ENCODE results near the gene ASPHD2.
"Not testable (repeated sequence)": the region's sequence is repeated elsewhere in the genome, so short reads cannot be mapped to it uniquely, and the experiment has no call there.

Gene ASPHD2

GRCh38 chr22:26435327-26436093 is 6.5 kb downstream of the ASPHD2 start:
- Histone ChIP-seq H3K4me3 (ENCODE audit: low read depth, low read length, poor library complexity, severe bottlenecking) (no peak overlapping the region), H3K79me2 (ENCODE audit: insufficient read depth, low read length) (no peaks in the 10 kb centered on the region), H3K36me3 (ENCODE audit: insufficient read depth, low read length) (peaks cover 14% of the 10 kb centered on the region), H4K20me1 (ENCODE audit: insufficient read depth, low read length) (no peaks in the 10 kb centered on the region), H3K27ac (ENCODE audit: low read depth, low read length, poor library complexity, severe bottlenecking) (no peak overlapping the region), H3K9ac (ENCODE audit: low read length) (no peak overlapping the region), H3K4me1 (ENCODE audit: insufficient read depth, low read length, severe bottlenecking) (peaks cover 26% of the 10 kb centered on the region), H3K9me2 (ENCODE audit: low read depth, low read length) (no peaks in the 10 kb centered on the region), H3K9me3 (ENCODE audit: low read length) (no peaks in the 10 kb centered on the region), H3K27me3 (ENCODE audit: insufficient read depth, low read length) (no peaks in the 10 kb centered on the region), H3K4me2 (ENCODE audit: low read length) (no peak overlapping the region), H3F3A (ENCODE audit: insufficient read depth, low read length) (no peaks in the 10 kb centered on the region; the same call in 1 of the 2 replicates), H2AFZ (ENCODE audit: low read length) (no peak overlapping the region)
- TF ChIP-seq EZH2 (IDR thresholded peaks at IDR 0.05; ENCODE audit: borderline replicate concordance, low read length) = no peak

DNA sequence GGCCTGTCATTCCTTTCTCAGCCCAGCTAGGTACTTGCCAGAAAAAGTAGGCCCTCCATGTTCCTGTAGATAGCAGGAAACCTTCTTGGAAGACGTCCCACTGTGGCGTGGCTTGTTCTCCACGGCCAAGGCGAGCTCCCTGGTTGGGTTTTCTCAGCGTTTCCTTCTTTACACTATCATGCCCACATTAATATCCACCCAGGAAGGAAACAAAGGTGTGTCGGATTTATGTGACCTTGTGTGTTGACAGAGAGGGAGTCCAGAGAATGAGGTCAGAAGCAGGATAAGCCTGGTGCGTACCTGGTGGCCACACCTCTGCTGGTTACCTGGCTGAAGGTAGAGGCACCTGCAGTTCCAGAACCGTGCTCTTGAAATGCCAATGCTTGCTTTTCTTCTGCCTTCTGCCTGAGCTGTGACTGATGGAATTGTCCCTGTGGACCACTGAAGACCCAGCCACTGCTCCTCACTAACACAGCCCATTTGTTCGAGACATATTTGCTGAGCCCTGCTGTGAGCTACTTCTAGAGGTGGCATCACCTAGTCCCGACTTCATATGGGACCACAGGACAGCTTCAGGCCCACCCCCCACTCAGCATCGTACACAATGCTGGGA is 7.9 kb downstream of the ASPHD2 start:
- H2AFZ ChIP-seq (ENCODE audit: low read length) = no peak overlapping the region
- H3K9ac ChIP-seq (ENCODE audit: low read length) = no peak overlapping the region
- H3K27ac ChIP-seq (ENCODE audit: low read depth, low read length, poor library complexity, severe bottlenecking) = no peak overlapping the region
- no peaks in the 10 kb centered on the region for H3K79me2 ChIP-seq (ENCODE audit: insufficient read depth, low read length)
- no peaks in the 10 kb centered on the region for H3F3A ChIP-seq (ENCODE audit: insufficient read depth, low read length)
- no peak for TF ChIP-seq CTCF (IDR thresholded peaks at IDR 0.05; ENCODE audit: low read length)
- no peak for TF ChIP-seq EZH2 (IDR thresholded peaks at IDR 0.05; ENCODE audit: borderline replicate concordance, low read length)
- H3K36me3 ChIP-seq (ENCODE audit: insufficient read depth, low read length) = peaks cover 14% of the 10 kb centered on the region
- no peak overlapping the region for H3K4me2 ChIP-seq (ENCODE audit: low read length)
- no peaks in the 10 kb centered on the region for H3K9me2 ChIP-seq (ENCODE audit: low read depth, low read length)
- no peak overlapping the region for H3K4me3 ChIP-seq (ENCODE audit: low read depth, low read length, poor library complexity, severe bottlenecking)
- H3K4me1 ChIP-seq (ENCODE audit: insufficient read depth, low read length, severe bottlenecking) = peaks cover 11% of the 10 kb centered on the region
- no peaks in the 10 kb centered on the region for H3K9me3 ChIP-seq (ENCODE audit: low read length)
- H3K27me3 ChIP-seq (ENCODE audit: insufficient read depth, low read length) = no peaks in the 10 kb centered on the region
- H4K20me1 ChIP-seq (ENCODE audit: insufficient read depth, low read length) = no peaks in the 10 kb centered on the region

DNA sequence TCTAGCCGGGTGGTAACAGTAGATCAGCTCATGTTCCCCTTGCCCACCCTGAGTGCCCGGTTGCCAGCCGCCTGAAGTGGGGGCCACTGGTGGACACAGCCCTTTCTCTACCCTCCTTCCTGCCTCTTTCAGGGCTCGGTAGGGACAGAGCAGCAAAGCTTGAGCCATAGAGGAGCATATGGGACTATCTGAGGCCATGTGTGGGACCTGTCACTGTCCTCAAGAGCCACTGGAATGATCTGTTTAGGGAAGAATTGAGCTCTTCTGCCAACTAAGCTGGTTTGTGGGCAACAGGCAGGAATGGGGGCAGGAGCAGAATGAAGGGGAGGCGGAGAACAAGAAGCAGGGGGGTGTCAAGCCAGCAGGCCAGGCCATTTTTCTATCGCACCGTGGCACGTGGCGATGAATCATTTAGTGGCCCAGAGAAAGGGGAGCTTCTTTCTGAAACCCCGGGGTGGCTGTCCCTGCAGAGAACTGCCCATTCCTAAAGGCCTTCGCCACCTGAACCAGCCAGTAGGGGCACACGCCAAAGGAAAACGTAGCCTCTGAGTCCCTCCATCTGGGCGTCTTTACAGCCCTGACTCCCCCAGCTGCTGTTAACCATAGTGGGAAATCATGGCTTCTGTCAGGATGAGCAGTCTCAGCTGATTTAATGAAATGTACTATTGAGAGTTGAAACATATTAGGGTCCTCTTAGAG is 8.8 kb downstream of the ASPHD2 start:
- H3K79me2 ChIP-seq (ENCODE audit: insufficient read depth, low read length) = no peaks in the 10 kb centered on the region
- no peak overlapping the region for H3K4me3 ChIP-seq (ENCODE audit: low read depth, low read length, poor library complexity, severe bottlenecking)
- TF ChIP-seq EZH2 (IDR thresholded peaks at IDR 0.05; ENCODE audit: borderline replicate concordance, low read length) (no peak), CTCF (IDR thresholded peaks at IDR 0.05; ENCODE audit: low read length) (no peak)
- H4K20me1 ChIP-seq (ENCODE audit: insufficient read depth, low read length) = no peaks in the 10 kb centered on the region
- H3K9me3 ChIP-seq (ENCODE audit: low read length) = no peaks in the 10 kb centered on the region
- peaks cover 14% of the 10 kb centered on the region for H3K36me3 ChIP-seq (ENCODE audit: insufficient read depth, low read length)
- peaks cover 3% of the 10 kb centered on the region for H3K4me1 ChIP-seq (ENCODE audit: insufficient read depth, low read length, severe bottlenecking)
- no peak overlapping the region for H3K27ac ChIP-seq (ENCODE audit: low read depth, low read length, poor library complexity, severe bottlenecking)
- no peak overlapping the region for H3K4me2 ChIP-seq (ENCODE audit: low read length)
- no peak overlapping the region for H3K9ac ChIP-seq (ENCODE audit: low read length)
- H3K27me3 ChIP-seq (ENCODE audit: insufficient read depth, low read length) = no peaks in the 10 kb centered on the region
- no peak overlapping the region for H2AFZ ChIP-seq (ENCODE audit: low read length)
- no peaks in the 10 kb centered on the region for H3F3A ChIP-seq (ENCODE audit: insufficient read depth, low read length)
- H3K9me2 ChIP-seq (ENCODE audit: low read depth, low read length) = no peaks in the 10 kb centered on the region

DNA sequence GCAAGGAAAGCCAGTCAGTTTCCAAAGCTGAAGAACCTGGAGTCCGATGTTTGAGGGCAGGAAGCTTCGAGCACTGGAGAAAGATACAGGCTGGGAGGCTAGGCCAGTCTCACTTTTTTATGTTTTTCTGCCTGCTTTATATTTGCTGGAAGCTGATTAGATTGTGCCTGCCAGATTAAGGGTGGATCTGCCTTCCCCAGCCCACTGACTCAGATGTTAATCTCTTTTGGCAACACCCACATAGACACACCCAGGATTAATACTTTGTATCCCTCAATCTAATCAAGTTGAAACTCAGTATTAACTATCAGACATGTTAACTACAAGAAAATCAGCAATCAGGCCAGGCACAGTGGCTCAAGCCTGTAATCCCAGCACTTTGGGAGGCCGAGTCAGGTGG is 9.7 kb downstream of the ASPHD2 start:
- not testable (repeated sequence) for H3K4me1 ChIP-seq (ENCODE audit: insufficient read depth, low read length, severe bottlenecking); H3K79me2 ChIP-seq (ENCODE audit: insufficient read depth, low read length); H3K4me2 ChIP-seq (ENCODE audit: low read length); H3F3A ChIP-seq (ENCODE audit: insufficient read depth, low read length); H3K27me3 ChIP-seq (ENCODE audit: insufficient read depth, low read length); H3K9me3 ChIP-seq (ENCODE audit: low read length); H4K20me1 ChIP-seq (ENCODE audit: insufficient read depth, low read length); H3K9ac ChIP-seq (ENCODE audit: low read length); H2AFZ ChIP-seq (ENCODE audit: low read length); H3K27ac ChIP-seq (ENCODE audit: low read depth, low read length, poor library complexity, severe bottlenecking); H3K9me2 ChIP-seq (ENCODE audit: low read depth, low read length); H3K4me3 ChIP-seq (ENCODE audit: low read depth, low read length, poor library complexity, severe bottlenecking)
- H3K36me3 ChIP-seq (ENCODE audit: insufficient read depth, low read length) = peaks cover 11% of the 10 kb centered on the region

Data from OCI-LY1 (cell line).